HTERT RPE-1 (cell line): ENCODE data around the gene SQSTM1.
"Not testable (repeated sequence)": the region's sequence is repeated elsewhere in the genome, so short reads cannot be mapped to it uniquely, and the experiment has no call there.

ENCODE experiments used
- in situ Hi-C: fragments of 300-500 bp; cut with MboI; formaldehyde crosslinking; loops from 4 replicates; pipeline ENCODE4 v1.14.3; 2020; ENCODE audit warnings: low sequenced_read_pairs

SQSTM1 gene

DNA sequence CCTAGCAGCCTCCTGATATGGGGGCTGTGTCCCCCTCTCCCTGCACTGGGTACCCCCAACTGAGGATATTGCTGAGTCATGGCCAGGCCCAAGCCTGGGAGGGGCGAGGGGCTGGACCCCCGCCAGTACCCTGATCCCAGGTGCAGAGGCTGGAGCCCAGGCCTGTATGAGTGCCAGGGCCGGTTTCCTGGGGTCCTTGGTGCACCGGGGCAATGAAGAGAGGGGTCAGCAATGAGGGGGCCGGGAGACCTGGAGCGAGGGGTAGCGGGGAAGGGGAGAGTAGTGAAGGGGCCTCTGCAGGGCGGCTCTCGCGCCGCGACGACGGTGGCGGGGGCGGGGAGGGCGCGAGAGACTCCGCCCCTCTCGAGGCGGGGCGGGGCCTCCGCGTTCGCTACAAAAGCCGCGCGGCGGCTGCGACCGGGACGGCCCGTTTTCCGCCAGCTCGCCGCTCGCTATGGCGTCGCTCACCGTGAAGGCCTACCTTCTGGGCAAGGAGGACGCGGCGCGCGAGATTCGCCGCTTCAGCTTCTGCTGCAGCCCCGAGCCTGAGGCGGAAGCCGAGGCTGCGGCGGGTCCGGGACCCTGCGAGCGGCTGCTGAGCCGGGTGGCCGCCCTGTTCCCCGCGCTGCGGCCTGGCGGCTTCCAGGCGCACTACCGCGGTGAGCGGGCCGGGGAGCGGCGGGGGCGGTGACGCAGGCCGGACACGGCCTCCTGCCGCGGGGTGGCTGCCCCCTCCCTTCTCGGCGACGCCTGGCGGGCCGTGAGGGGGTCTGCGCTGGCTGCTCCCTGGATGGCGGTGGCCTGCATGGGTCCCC, at the start of gene SQSTM1:
Gene SQSTM1 (plus strand): TSS at position 423 of the 815 bp plus-strand sequence. CDS start 32 bp downstream, at position 455.
- in situ Hi-C loops, result no loop called here

DNA sequence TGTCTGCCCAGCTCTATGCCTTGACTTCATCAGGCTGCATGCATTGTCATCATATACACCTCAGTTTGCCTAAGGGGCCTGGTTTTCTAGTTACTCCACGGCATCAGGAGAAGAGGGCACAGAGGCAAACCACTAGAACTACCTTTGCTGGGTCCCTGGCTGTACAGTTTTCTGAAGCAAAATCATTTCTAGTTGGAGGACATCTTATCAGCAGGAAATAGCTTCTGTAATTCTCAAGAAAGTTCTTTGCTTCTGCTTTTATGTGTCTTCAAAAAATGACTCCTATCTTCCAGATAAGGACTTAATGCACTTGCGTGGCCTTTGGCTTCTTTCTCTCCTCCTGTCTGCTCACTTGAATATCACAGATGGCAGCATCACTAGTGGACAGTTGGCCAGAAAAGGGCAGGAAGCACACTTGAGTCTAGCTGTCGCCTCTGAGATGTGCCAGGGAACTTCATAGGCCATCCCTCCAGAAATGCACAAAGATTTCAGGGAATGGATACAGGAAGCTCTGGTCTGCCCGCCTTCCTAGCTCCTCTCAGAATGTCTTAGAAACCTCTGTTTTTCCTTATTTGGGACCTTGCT, 49.3 kb upstream of the SQSTM1 start:
- in situ Hi-C loops, result no loop called here

DNA sequence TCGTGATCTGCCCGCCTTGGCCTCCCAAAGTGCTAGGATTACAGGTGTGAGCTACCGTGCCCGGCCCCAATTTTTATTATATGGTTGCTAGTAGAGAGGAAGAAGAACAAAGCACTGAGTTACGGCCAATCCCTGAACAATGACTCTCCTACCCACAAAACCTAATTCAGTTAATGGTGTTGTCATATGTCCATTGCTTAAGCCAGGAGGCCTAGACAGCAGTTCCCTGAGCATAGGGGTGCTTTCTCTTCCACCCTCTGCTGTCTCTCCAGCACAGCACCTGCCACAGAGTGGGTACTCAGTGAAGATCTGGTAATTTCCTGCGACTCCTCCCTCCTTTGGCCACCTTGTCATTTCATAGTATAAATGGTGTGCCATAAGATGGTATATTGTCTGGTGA, 48.4 kb upstream of the SQSTM1 start:
- in situ Hi-C loops, result no loop called here

GRCh38 chr5:179773686-179774040, 47.0 kb upstream of the SQSTM1 start:
- in situ Hi-C loops, result no loop called here

DNA sequence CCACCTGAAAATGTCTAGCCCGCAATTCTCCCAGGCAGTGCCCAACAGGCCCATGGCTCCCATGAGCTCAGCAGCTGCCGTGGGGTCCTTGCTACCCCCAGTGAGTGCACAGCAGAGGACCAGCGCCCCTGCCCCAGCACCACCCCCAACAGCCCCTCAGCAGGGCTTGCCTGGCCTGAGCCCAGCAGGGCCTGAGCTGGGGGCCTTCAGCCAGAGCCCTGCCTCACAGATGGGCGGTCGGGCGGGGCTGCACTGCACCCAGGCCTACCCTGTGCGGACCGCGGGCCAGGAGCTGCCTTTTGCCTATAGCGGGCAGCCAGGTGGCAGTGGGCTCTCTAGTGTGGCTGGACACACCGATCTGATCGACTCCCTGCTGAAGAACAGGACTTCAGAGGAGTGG, 46.3 kb upstream of the SQSTM1 start:
- in situ Hi-C loops, result no loop called here

DNA sequence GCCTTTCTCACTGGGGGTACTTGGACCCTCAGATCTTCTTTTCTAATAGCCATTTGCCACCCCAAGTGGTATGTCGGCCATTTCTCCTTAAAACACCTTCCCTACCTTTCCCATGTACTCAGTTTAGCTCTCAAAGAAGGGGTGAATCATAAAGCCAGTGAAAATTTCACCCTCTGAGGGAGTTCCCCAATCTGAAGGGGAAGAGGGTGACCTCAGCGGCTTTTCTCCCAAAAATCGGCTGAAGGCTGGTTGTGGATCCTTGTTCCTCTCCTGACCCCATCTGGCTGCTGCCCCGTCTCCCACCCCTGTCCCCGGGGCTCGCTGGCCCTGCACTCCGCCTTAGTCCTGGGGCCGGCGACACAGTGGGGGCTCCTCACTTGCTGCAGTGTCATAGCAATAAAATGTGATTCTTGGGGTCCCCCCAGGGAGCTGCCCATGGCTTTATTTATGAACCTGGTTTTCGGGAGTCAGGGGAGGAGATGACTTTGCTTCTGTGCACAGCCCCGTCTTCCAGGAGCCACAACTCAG, 44.2 kb upstream of the SQSTM1 start:
- in situ Hi-C loops, result no loop called here

- in situ Hi-C loops, result no loop called here
Observed at GRCh38 chr5:179777456-179777855, 43.2 kb upstream of the SQSTM1 start.

DNA sequence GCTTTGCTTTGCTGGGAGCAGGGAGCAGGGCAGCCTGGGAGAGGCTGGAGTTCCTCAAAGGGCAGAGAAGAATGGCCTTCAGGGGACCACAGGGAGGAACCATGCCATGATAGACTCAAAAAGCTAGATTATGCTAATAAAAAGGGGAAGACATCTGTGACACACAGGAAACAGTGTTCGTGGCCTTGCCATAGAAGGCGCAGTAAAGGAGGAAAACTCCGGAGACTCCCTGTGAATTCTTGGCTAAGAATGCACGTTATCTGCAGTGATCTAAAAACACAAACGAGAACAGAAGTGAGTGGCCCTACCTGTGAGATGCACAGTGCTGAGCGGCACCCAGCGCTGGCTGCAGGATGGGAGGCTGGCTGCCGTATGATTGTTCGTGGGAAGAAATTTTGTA, 42.8 kb upstream of the SQSTM1 start:
- in situ Hi-C loops, result no loop called here

DNA sequence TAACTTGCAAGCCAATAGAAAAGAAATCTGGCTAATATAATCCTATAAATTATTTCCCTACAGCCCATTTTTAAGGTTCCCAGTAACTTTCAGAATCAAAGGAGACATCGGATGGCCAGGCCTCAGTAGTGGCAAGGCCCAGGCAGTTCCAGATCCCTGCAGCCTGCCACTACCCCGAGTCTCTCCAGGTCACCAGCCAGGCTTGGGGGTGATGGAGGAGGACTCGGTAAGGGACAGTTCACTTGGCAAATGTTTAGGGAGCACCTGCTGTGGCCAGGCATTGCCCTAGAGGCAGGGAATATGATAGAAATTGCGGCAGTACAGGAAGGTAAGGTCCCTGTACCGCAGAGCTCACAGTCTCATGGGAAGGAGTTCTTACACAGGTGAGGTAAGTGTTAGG, 42.1 kb upstream of the SQSTM1 start:
- in situ Hi-C loops, result no loop called here

GRCh38 chr5:179779826-179780225, 40.9 kb upstream of the SQSTM1 start:
- in situ Hi-C loops, result no loop called here

DNA sequence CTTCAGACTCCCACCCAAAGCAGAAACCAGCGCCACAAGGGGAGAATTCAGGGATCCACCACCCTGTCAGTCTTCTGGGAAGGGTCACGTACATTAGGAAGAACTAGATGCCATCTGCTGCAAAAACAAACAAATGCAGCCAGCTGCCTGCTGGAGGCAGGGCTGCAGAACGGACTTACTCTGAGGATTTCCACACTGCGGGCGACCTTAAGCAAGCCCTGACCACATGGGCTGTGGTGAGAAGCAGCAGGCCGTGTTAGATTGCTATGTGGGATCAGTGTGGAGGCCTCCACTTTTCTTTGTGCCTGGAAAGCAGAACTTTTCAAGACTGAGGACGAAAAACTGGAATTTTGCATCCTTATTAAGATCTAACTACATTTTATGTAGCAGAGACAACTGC, 40.3 kb upstream of the SQSTM1 start:
- in situ Hi-C loops, result no loop called here

GRCh38 chr5:179781846-179782245, 38.9 kb upstream of the SQSTM1 start:
- in situ Hi-C loops, result no loop called here

DNA sequence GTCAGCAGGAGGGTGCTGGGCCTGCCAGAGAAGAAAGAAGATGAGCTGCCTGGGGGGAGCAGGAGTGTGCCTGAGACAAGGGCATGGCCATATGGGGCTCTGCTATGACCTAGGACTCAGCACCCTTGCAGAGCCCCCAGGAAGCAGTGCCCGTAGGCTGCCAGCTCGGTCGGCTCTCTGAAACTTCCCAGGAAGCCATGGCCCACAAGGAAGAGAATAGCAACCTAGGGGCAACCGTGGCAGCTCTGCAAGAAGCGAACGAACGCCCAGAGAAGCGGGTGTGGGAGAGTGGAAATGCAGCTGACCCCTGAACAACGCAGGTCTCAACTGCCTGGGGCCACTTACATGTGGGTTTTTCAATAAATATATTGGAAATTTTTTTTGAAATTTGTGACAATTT, 37.6 kb upstream of the SQSTM1 start:
- in situ Hi-C loops, result no loop called here

- in situ Hi-C loops, result no loop called here
Observed at GRCh38 chr5:179786861-179787260, 33.8 kb upstream of the SQSTM1 start.

DNA sequence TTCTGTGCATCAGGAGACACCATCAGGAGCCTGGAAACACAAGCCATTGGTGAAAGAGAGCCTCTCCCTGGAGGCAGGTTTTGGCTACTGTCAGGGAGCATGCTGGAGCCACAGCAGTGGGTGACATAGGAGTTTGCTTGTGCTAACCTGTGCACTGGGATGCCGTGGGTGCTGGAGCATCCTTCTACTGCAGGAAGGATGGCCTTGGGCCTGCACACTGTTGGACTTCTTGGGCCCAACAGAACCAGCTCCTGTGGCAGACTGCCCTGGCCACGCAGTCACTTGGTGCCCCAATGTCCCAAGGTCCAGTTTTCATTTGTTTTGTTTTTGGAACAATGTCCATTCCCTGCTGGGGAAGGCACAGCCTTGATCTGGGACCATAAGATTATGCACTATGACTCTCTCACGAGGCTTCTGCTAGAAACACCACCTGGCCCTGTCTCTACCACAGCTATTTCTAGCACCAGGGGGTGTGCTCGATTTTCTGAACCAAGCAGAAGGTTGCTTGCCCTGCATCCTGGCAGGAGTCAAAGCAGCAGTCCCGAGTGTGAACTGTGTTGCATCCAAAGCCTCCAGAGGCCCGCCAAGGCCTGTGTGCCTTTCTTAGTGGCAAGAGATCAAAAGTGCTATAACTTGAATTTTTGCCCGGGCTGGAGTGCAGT, 32.4 kb upstream of the SQSTM1 start:
- in situ Hi-C loops, result no loop called here

GRCh38 chr5:179789278-179789677, 31.4 kb upstream of the SQSTM1 start:
- in situ Hi-C loops, result not testable (repeated sequence)

DNA sequence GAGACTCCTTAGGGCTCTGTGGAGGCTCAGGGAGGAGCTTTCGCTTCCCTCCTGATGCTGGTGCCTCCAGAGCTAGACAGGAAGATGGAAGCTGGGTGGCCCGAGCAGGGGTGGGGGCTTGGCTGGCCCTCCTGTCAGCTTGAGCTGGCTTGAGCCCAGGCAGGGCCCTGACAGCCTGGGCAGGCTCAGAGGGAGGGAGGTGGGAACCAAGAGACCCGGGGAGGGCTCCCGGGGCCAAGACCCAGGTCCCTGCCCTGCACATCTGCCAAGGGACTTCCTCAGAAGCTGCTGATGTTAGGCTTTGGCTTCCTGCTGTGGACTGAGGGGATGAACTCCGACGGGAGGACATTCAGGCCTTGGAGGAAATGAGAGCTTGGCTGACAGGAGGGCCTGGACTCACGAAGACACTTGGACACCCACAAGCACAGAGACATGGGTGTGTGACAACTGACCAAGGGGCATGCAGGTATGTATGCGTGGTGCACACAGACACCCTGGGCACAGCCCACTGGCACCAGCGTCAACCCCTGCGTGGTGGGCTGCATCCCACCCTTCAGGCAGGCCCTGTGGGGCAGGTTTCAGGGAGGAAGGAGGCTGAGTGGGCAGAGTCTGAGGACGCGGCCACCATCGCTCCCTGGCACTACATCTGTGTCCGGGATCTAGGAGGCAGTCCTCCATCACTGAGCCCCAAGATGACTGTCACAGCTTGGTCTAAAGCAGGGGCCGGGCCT, 28.7 kb upstream of the SQSTM1 start:
- in situ Hi-C loops, result no loop called here

GRCh38 chr5:179792612-179793467, 27.9 kb upstream of the SQSTM1 start:
- in situ Hi-C loops, result no loop called here

- in situ Hi-C loops, result no loop called here
Observed at GRCh38 chr5:179793468-179794139, 27.1 kb upstream of the SQSTM1 start, which contains the start of gene LTC4S. TSS of gene LTC4S (plus strand) at chr5:179793986. CDS start at chr5:179794081, 95 bp downstream.

GRCh38 chr5:179794171-179794570, 26.5 kb upstream of the SQSTM1 start:
- in situ Hi-C loops, result no loop called here
